Natural killer cell (primary cell): ENCODE data around the gene UTRN. TPM values are rescaled to one million over a fixed set of nuclear protein-coding genes. Genes with fewer than 3 reads are reported as not detected.
A peak's percentile ranks its signal among the peaks of the same experiment; 100 is the strongest.

ENCODE experiments used
- ATAC-seq, 3 donors: fragments of 150-1000 bp in 2 of 3; fragments of 200-7000 bp in 1 of 3; cut with Tn5 transposase; 1 replicate in 1 of 3; 2 replicates in 2 of 3; pipeline ENCODE4 v1.10.0; 2021; ENCODE audit warnings: mild to moderate bottlenecking in 2 of 3, moderate library complexity in 2 of 3
- DNase-seq, 2 donors: peaks; one replicate each; pipeline versions ENCODE4 v3.0.0 to v3.0.0-alpha.2; 2013 to 2021; ENCODE audit warnings: mixed read lengths in 1 of 2
- H3K27ac ChIP-seq: one replicate; pipeline ENCODE4 v1.5.1; 2013; ENCODE audit warnings: mild to moderate bottlenecking, low read length
- H3K27me3 ChIP-seq: one replicate; pipeline ENCODE4 v1.6.1; 2013; ENCODE audit warnings: low read length; ENCODE audit not compliant: control insufficient read depth, insufficient read depth
- H3K36me3 ChIP-seq: one replicate; pipeline ENCODE4 v1.6.1; 2013; ENCODE audit warnings: low read length; ENCODE audit not compliant: control insufficient read depth, insufficient read depth
- H3K4me1 ChIP-seq: one replicate; pipeline ENCODE4 v1.6.1; 2013; ENCODE audit warnings: low read length; ENCODE audit not compliant: control insufficient read depth, insufficient read depth
- H3K4me3 ChIP-seq: one replicate; pipeline ENCODE4 v1.5.1; 2013; ENCODE audit warnings: low read length
- H3K9me3 ChIP-seq: one replicate; pipeline ENCODE4 v1.6.1; 2013; ENCODE audit warnings: low read length; ENCODE audit not compliant: control insufficient read depth, insufficient read depth
- H3K27ac Mint-ChIP-seq, 2 donors: one replicate each; pipeline ENCODE4 v1.8.0; 2022; ENCODE audit warnings: mild to moderate bottlenecking in 2 of 2, mixed read lengths in 2 of 2, moderate library complexity in 1 of 2
- H3K27me3 Mint-ChIP-seq, 2 donors: one replicate each; pipeline ENCODE4 v1.8.0; 2022; ENCODE audit warnings: low read depth in 2 of 2, mixed read lengths in 2 of 2
- H3K36me3 Mint-ChIP-seq: one replicate; pipeline ENCODE4 v1.8.0; 2022; ENCODE audit warnings: mixed read lengths
- H3K4me1 Mint-ChIP-seq, 2 donors: one replicate each; pipeline ENCODE4 v1.8.0; 2022; ENCODE audit warnings: mixed read lengths in 2 of 2
- H3K4me3 Mint-ChIP-seq: one replicate; pipeline ENCODE4 v1.8.0; 2022; ENCODE audit warnings: mild to moderate bottlenecking, moderate library complexity, mixed read lengths
- H3K9me3 Mint-ChIP-seq, 2 donors: one replicate each; pipeline ENCODE4 v1.8.0; 2022; ENCODE audit warnings: mixed read lengths in 2 of 2
- CTCF ChIP-seq: fragments of 200-600 bp; IDR thresholded peaks from one replicate; pipeline ENCODE4 v1.8.0; 2022; ENCODE audit warnings: antibody characterized with exemption
- WGBS: methylation state at CpG from one replicate; pipeline ENCODE4 v1.1.7; 2013; ENCODE audit warnings: missing lambda C conversion rate; ENCODE audit not compliant: insufficient coverage; 5-methylcytosine and 5-hydroxymethylcytosine counted together
- intact Hi-C: fragments of 100-400 bp; cut with micrococcal nuclease; formaldehyde crosslinking; loops from one replicate; pipeline ENCODE4 v1.14.2; 2022
- total RNA-seq, 4 donors: library from RNA; stranded (reverse); fragments of 120-200 nt in 1 of 4; gene quantifications; one replicate each; pipeline versions ENCODE4 v1.2.3 to v1.2.4, GENCODE V29; 2013 to 2022

Gene UTRN
- total RNA-seq, 3 donors from 2014 or later (not counting 1 experiment from before 2014, with no cell fraction given), result 584 to 715 (median 591) TPM

GRCh38 chr6:144302701-144303372 lies 17.7 kb downstream of the UTRN start:
- H3K4me1 ChIP-seq, result peaks cover 34% of the 10 kb centered on the region
- peak in 1 of 2 donors; percentile 33 for DNase-seq
- no peak overlapping the region for H3K4me3 ChIP-seq
- TF ChIP-seq CTCF, result no peak
- peak overlapping the region; percentile 89 to 95 for H3K27ac Mint-ChIP-seq
- H3K27ac ChIP-seq, result peak overlapping the region; percentile 4
- 62% methylated on average over 5 of the region's 5 CpGs for WGBS
- no peaks in the 10 kb centered on the region for H3K27me3 ChIP-seq
- H3K4me1 Mint-ChIP-seq, result peaks cover 51 to 61% of the 10 kb centered on the region in 2 donors
- H3K36me3 Mint-ChIP-seq, result no peaks in the 10 kb centered on the region
- intact Hi-C loops, result loop anchor here (2.0 to 10.0 kb wide), 2 partner anchors 16 to 148 kb away; partner anchors contain the start of gene STX11
- no peaks in the 10 kb centered on the region for H3K9me3 Mint-ChIP-seq
- no peaks in the 10 kb centered on the region for H3K9me3 ChIP-seq
- no peaks in the 10 kb centered on the region for H3K36me3 ChIP-seq
- H3K27me3 Mint-ChIP-seq, result no peaks in the 10 kb centered on the region
- peak overlapping the region; percentile 73 for H3K4me3 Mint-ChIP-seq
- ATAC-seq, result peak; percentile 30 to 54 (median 39)

GRCh38 chr6:144304223-144304848 lies 19.2 kb downstream of the UTRN start:
- Mint-ChIP-seq H3K4me1 (peaks cover 61 to 66% of the 10 kb centered on the region in 2 donors), H3K36me3 (peaks cover 8% of the 10 kb centered on the region), H3K27ac (peak overlapping the region; percentile 89 to 95), H3K27me3 (no peaks in the 10 kb centered on the region), H3K4me3 (peak overlapping the region; percentile 73), H3K9me3 (no peaks in the 10 kb centered on the region)
- no peaks in the 10 kb centered on the region for H3K27me3 ChIP-seq
- 51% methylated on average over 4 of the region's 4 CpGs for whole genome bisulfite sequencing
- peaks cover 7% of the 10 kb centered on the region for H3K36me3 ChIP-seq
- H3K4me3 ChIP-seq, result no peak overlapping the region
- no peaks in the 10 kb centered on the region for H3K9me3 ChIP-seq
- DNase-seq (peak in 1 of 2 donors; percentile 53), ATAC-seq (peak; percentile 63 to 73 (median 72))
- intact Hi-C loops, result loop anchor here (2.0 to 10.0 kb wide), 2 partner anchors 40 to 150 kb away; partner anchors contain the start of gene STX11
- no peak for TF ChIP-seq CTCF
- H3K27ac ChIP-seq, result peak overlapping the region; percentile 68
- H3K4me1 ChIP-seq, result peaks cover 35% of the 10 kb centered on the region

- Mint-ChIP-seq H3K4me3 (peak overlapping the region; percentile 85), H3K4me1 (peaks cover 68 to 73% of the 10 kb centered on the region in 2 donors), H3K27ac (peak overlapping the region; percentile 89 to 95), H3K9me3 (no peaks in the 10 kb centered on the region), H3K27me3 (no peaks in the 10 kb centered on the region), H3K36me3 (peaks cover 14% of the 10 kb centered on the region)
- WGBS, result 38% methylated on average over 1 of the region's 1 CpG
- H3K36me3 ChIP-seq, result peaks cover 14% of the 10 kb centered on the region
- H3K27me3 ChIP-seq, result no peaks in the 10 kb centered on the region
- peak overlapping the region; percentile 80 for H3K27ac ChIP-seq
- no peak for DNase-seq
- H3K9me3 ChIP-seq, result no peaks in the 10 kb centered on the region
- no peak overlapping the region for H3K4me3 ChIP-seq
- peaks cover 35% of the 10 kb centered on the region for H3K4me1 ChIP-seq
- TF ChIP-seq CTCF, result no peak
- intact Hi-C loops, result loop anchor here (2.0 to 10.0 kb wide), 2 partner anchors 39 to 151 kb away; partner anchors contain the start of gene STX11
- peak in 1 of 3 donors; percentile 12 for ATAC-seq
Measured at GRCh38 chr6:144305567-144305966, 20.4 kb downstream of the UTRN start.
